GM12878 (cell line): ENCODE results near the gene ITM2C. TPM values are rescaled to one million over a fixed set of nuclear protein-coding genes. Genes with fewer than 3 reads are reported as not detected.
A peak's percentile ranks its signal among the peaks of the same experiment; 100 is the strongest.

Experiments
- BHLHE40 ChIP-seq, 2 experiments: fragments of 450-650 bp in 1 of 2; IDR thresholded peaks; 2 replicates each; pipeline ENCODE4 v1.6.1; 2011 to 2017; ENCODE audit warnings: low read depth in 2 of 2, borderline replicate concordance in 1 of 2, improper control_type of control experiment in 1 of 2, low read length in 1 of 2, mild to moderate bottlenecking in 1 of 2
- EED ChIP-seq: sonication (generic); IDR thresholded peaks from 2 replicates; pipeline ENCODE4 v1.6.1; 2016; ENCODE audit warnings: antibody characterized with exemption, low read depth
- MTA2 ChIP-seq: fragments of 450-650 bp; IDR thresholded peaks from 2 replicates; pipeline ENCODE4 v1.6.1; 2016; ENCODE audit warnings: low read depth, mild to moderate bottlenecking, moderate library complexity
- POLR2A ChIP-seq: IDR thresholded peaks from 2 replicates; pipeline ENCODE4 v1.6.1; 2011; ENCODE audit warnings: low read depth, mild to moderate bottlenecking, low read length
- POLR2AphosphoS2 ChIP-seq: IDR thresholded peaks from 2 replicates; pipeline ENCODE4 v1.6.1; 2011; ENCODE audit warnings: low read depth, mild to moderate bottlenecking, low read length, improper control_type of control experiment, moderate library complexity
- POLR2AphosphoS5 ChIP-seq: IDR thresholded peaks from 2 replicates; pipeline ENCODE4 v1.6.1; 2011; ENCODE audit warnings: mild to moderate bottlenecking, low read length, inconsistent platforms
- SMARCA5 ChIP-seq: fragments of 450-650 bp; IDR thresholded peaks from 2 replicates; pipeline ENCODE4 v1.6.1; 2017; ENCODE audit warnings: mild to moderate bottlenecking
- TBL1XR1 ChIP-seq: IDR thresholded peaks from 2 replicates; pipeline ENCODE4 v1.6.1; 2012; ENCODE audit warnings: low read depth, low read length, improper control_type of control experiment
- polyA plus RNA-seq, 11 experiments: library from polyadenylated mRNA; depleted of rRNA in 4 of 11; unstranded in 6 of 11; stranded (reverse) in 5 of 11; fragments of >200 nt; fragmentation: Nextera tagmentation in 4 of 11; fragmentation: Illumina TruSeq in 1 of 11; extraction: Ambion mirVana in 4 of 11; extraction: Trizol in 1 of 11; gene quantifications; 1 replicate in 1 of 11; 2 replicates in 10 of 11; pipeline versions ENCODE4 v1.2.1 to v1.2.3, GENCODE V29; 2011 to 2016; ENCODE audit warnings: inconsistent platforms in 2 of 11, missing spikeins in 2 of 11, low read depth in 1 of 11
- total RNA-seq, 4 experiments: library from RNA; depleted of rRNA in 3 of 4; stranded (reverse); fragments of >200 nt in 3 of 4; fragmentation: Illumina TruSeq in 1 of 4; extraction: Trizol in 1 of 4; gene quantifications; 2 replicates each; pipeline versions ENCODE4 v1.2.1 to v1.2.3, GENCODE V29; 2013 to 2021
- TF ChIP-seq, protein P1 (sequence below): fragments of 450-650 bp; IDR thresholded peaks from 2 replicates; pipeline ENCODE4 v1.6.1; 2016; ENCODE audit warnings: mild to moderate bottlenecking
- TF ChIP-seq, protein P2 (sequence below): fragments of 450-650 bp; IDR thresholded peaks from 2 replicates; pipeline ENCODE4 v1.6.1; 2018; ENCODE audit warnings: borderline replicate concordance, mild to moderate bottlenecking; ENCODE audit not compliant: partially characterized antibody
- TF ChIP-seq, protein P3 (sequence below): IDR thresholded peaks from 2 replicates; pipeline ENCODE4 v1.6.1; 2011; ENCODE audit warnings: low read depth, mild to moderate bottlenecking, low read length, moderate library complexity, borderline replicate concordance; ENCODE audit errors: extremely low read depth
- TF ChIP-seq, protein P4 (sequence below): fragments of 450-650 bp; IDR thresholded peaks from 2 replicates; pipeline ENCODE4 v1.6.1; 2017; ENCODE audit warnings: antibody characterized with exemption, mild to moderate bottlenecking, moderate library complexity
- TF ChIP-seq, protein P5 (sequence below): fragments of 450-650 bp; IDR thresholded peaks from 2 replicates; pipeline ENCODE4 v1.6.1; 2017; ENCODE audit warnings: mild to moderate bottlenecking, low read depth, inconsistent platforms; ENCODE audit not compliant: poor library complexity, severe bottlenecking
- TF ChIP-seq, protein P6 (sequence below): IDR thresholded peaks from 2 replicates; pipeline ENCODE4 v1.6.1; 2011; ENCODE audit warnings: mild to moderate bottlenecking, low read depth, low read length, moderate library complexity; ENCODE audit not compliant: insufficient replicate concordance
- TF ChIP-seq, protein P7 (sequence below): fragments of 450-650 bp; IDR thresholded peaks from 2 replicates; pipeline ENCODE4 v1.6.1; 2017; ENCODE audit warnings: mild to moderate bottlenecking, moderate library complexity

Gene ITM2C
- total and polyA plus RNA-seq, 10 of the 15 experiments (the other 5 are each of a cell fraction or from before 2014, with no cell fraction given), result 5.4 to 195 (median 149) TPM

DNA sequence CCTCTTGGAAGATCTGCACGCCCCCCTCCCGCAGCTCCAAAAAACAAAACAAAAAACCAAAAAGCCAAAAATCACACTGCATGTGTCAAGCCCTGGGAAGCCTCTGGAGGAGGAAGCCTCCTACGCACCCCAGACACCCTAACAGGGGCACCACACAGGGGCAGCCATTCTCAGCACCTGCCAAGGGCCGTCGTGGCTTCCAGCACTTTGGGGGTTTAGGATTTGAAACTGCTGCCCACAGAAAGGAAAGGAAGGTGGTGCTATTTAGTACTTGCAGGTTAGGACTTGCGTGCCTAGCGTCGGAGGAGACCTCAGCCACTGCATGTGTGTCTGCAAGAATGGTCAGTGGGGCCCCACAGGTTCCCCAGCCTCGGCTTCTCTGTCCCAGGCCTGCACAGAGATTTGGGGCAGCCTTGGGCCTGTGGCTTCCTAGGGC is 60.7 kb downstream of the ITM2C start (continued):
- TF ChIP-seq, protein P1, sequence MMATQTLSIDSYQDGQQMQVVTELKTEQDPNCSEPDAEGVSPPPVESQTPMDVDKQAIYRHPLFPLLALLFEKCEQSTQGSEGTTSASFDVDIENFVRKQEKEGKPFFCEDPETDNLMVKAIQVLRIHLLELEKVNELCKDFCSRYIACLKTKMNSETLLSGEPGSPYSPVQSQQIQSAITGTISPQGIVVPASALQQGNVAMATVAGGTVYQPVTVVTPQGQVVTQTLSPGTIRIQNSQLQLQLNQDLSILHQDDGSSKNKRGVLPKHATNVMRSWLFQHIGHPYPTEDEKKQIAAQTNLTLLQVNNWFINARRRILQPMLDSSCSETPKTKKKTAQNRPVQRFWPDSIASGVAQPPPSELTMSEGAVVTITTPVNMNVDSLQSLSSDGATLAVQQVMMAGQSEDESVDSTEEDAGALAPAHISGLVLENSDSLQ, result no peak
- TF ChIP-seq MTA2, result no peak
- TF ChIP-seq, protein P2, sequence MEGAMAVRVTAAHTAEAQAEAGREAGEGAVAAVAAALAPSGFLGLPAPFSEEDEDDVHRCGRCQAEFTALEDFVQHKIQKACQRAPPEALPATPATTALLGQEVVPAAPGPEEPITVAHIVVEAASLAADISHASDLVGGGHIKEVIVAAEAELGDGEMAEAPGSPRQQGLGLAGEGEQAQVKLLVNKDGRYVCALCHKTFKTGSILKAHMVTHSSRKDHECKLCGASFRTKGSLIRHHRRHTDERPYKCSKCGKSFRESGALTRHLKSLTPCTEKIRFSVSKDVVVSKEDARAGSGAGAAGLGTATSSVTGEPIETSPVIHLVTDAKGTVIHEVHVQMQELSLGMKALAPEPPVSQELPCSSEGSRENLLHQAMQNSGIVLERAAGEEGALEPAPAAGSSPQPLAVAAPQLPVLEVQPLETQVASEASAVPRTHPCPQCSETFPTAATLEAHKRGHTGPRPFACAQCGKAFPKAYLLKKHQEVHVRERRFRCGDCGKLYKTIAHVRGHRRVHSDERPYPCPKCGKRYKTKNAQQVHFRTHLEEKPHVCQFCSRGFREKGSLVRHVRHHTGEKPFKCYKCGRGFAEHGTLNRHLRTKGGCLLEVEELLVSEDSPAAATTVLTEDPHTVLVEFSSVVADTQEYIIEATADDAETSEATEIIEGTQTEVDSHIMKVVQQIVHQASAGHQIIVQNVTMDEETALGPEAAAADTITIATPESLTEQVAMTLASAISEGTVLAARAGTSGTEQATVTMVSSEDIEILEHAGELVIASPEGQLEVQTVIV, result no peak
- peak in 1 of 2 experiments; percentile 68; a peak in 3 of 4 replicates for TF ChIP-seq BHLHE40 (IDR thresholded peaks at IDR 0.05; ENCODE audit: borderline replicate concordance in 1 of 2, low read depth in 2 of 2, low read length in 1 of 2)
- TF ChIP-seq TBL1XR1, result no peak; the same call in 1 of the 2 replicates
- TF ChIP-seq EED, result peak; percentile 67; the same call in 1 of the 2 replicates
- no peak for TF ChIP-seq POLR2A
- TF ChIP-seq, protein P3, sequence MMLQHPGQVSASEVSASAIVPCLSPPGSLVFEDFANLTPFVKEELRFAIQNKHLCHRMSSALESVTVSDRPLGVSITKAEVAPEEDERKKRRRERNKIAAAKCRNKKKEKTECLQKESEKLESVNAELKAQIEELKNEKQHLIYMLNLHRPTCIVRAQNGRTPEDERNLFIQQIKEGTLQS, result no peak
- TF ChIP-seq, protein P4, sequence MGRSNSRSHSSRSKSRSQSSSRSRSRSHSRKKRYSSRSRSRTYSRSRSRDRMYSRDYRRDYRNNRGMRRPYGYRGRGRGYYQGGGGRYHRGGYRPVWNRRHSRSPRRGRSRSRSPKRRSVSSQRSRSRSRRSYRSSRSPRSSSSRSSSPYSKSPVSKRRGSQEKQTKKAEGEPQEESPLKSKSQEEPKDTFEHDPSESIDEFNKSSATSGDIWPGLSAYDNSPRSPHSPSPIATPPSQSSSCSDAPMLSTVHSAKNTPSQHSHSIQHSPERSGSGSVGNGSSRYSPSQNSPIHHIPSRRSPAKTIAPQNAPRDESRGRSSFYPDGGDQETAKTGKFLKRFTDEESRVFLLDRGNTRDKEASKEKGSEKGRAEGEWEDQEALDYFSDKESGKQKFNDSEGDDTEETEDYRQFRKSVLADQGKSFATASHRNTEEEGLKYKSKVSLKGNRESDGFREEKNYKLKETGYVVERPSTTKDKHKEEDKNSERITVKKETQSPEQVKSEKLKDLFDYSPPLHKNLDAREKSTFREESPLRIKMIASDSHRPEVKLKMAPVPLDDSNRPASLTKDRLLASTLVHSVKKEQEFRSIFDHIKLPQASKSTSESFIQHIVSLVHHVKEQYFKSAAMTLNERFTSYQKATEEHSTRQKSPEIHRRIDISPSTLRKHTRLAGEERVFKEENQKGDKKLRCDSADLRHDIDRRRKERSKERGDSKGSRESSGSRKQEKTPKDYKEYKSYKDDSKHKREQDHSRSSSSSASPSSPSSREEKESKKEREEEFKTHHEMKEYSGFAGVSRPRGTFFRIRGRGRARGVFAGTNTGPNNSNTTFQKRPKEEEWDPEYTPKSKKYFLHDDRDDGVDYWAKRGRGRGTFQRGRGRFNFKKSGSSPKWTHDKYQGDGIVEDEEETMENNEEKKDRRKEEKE, result no peak
- peak; percentile 83 for TF ChIP-seq POLR2AphosphoS5
- no peak for TF ChIP-seq SMARCA5
- TF ChIP-seq, protein P5, sequence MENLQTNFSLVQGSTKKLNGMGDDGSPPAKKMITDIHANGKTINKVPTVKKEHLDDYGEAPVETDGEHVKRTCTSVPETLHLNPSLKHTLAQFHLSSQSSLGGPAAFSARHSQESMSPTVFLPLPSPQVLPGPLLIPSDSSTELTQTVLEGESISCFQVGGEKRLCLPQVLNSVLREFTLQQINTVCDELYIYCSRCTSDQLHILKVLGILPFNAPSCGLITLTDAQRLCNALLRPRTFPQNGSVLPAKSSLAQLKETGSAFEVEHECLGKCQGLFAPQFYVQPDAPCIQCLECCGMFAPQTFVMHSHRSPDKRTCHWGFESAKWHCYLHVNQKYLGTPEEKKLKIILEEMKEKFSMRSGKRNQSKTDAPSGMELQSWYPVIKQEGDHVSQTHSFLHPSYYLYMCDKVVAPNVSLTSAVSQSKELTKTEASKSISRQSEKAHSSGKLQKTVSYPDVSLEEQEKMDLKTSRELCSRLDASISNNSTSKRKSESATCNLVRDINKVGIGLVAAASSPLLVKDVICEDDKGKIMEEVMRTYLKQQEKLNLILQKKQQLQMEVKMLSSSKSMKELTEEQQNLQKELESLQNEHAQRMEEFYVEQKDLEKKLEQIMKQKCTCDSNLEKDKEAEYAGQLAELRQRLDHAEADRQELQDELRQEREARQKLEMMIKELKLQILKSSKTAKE, result no peak
- TF ChIP-seq POLR2AphosphoS2, result no peak
- TF ChIP-seq, protein P6, sequence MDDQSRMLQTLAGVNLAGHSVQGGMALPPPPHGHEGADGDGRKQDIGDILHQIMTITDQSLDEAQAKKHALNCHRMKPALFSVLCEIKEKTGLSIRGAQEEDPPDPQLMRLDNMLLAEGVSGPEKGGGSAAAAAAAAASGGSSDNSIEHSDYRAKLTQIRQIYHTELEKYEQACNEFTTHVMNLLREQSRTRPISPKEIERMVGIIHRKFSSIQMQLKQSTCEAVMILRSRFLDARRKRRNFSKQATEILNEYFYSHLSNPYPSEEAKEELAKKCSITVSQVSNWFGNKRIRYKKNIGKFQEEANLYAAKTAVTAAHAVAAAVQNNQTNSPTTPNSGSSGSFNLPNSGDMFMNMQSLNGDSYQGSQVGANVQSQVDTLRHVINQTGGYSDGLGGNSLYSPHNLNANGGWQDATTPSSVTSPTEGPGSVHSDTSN, result no peak
- TF ChIP-seq, protein P7, sequence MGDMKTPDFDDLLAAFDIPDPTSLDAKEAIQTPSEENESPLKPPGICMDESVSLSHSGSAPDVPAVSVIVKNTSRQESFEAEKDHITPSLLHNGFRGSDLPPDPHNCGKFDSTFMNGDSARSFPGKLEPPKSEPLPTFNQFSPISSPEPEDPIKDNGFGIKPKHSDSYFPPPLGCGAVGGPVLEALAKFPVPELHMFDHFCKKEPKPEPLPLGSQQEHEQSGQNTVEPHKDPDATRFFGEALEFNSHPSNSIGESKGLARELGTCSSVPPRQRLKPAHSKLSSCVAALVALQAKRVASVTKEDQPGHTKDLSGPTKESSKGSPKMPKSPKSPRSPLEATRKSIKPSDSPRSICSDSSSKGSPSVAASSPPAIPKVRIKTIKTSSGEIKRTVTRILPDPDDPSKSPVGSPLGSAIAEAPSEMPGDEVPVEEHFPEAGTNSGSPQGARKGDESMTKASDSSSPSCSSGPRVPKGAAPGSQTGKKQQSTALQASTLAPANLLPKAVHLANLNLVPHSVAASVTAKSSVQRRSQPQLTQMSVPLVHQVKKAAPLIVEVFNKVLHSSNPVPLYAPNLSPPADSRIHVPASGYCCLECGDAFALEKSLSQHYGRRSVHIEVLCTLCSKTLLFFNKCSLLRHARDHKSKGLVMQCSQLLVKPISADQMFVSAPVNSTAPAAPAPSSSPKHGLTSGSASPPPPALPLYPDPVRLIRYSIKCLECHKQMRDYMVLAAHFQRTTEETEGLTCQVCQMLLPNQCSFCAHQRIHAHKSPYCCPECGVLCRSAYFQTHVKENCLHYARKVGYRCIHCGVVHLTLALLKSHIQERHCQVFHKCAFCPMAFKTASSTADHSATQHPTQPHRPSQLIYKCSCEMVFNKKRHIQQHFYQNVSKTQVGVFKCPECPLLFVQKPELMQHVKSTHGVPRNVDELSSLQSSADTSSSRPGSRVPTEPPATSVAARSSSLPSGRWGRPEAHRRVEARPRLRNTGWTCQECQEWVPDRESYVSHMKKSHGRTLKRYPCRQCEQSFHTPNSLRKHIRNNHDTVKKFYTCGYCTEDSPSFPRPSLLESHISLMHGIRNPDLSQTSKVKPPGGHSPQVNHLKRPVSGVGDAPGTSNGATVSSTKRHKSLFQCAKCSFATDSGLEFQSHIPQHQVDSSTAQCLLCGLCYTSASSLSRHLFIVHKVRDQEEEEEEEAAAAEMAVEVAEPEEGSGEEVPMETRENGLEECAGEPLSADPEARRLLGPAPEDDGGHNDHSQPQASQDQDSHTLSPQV, result no peak
